HG03432 (cell line): ENCODE measurements around the gene ZNF318.
"Not testable (repeated sequence)": the region's sequence is repeated elsewhere in the genome, so short reads cannot be mapped to it uniquely, and the experiment has no call there.

Experiments used
- ATAC-seq: cut with Tn5 transposase; IDR thresholded peaks from one replicate; pipeline ENCODE4 v1.9.1; 2021; ENCODE audit warnings: mild to moderate bottlenecking, moderate library complexity; ENCODE audit not compliant: unreplicated experiment

Gene ZNF318, protein sequence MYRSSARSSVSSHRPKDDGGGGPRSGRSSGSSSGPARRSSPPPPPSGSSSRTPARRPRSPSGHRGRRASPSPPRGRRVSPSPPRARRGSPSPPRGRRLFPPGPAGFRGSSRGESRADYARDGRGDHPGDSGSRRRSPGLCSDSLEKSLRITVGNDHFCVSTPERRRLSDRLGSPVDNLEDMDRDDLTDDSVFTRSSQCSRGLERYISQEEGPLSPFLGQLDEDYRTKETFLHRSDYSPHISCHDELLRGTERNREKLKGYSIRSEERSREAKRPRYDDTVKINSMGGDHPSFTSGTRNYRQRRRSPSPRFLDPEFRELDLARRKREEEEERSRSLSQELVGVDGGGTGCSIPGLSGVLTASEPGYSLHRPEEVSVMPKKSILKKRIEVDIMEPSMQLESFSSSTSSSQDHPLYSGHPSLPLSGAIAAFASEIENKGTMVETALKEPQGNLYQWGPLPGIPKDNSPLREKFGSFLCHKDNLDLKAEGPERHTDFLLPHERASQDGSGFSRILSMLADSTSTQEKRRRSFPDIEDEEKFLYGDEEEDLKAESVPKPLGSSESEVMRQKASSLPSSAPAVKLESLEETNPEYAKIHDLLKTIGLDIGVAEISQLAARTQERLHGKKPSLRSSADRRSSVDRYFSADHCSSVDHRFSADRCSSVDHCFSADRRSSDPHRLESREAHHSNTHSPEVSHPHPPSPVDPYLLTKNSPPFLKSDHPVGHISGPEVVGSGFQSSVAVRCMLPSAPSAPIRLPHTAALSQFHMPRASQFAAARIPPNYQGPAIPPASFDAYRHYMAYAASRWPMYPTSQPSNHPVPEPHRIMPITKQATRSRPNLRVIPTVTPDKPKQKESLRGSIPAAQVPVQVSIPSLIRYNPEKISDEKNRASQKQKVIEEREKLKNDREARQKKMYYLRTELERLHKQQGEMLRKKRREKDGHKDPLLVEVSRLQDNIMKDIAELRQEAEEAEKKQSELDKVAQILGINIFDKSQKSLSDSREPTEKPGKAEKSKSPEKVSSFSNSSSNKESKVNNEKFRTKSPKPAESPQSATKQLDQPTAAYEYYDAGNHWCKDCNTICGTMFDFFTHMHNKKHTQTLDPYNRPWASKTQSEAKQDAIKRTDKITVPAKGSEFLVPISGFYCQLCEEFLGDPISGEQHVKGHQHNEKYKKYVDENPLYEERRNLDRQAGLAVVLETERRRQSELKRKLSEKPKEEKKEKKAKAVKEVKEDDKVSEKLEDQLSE (N-terminal part only)

DNA sequence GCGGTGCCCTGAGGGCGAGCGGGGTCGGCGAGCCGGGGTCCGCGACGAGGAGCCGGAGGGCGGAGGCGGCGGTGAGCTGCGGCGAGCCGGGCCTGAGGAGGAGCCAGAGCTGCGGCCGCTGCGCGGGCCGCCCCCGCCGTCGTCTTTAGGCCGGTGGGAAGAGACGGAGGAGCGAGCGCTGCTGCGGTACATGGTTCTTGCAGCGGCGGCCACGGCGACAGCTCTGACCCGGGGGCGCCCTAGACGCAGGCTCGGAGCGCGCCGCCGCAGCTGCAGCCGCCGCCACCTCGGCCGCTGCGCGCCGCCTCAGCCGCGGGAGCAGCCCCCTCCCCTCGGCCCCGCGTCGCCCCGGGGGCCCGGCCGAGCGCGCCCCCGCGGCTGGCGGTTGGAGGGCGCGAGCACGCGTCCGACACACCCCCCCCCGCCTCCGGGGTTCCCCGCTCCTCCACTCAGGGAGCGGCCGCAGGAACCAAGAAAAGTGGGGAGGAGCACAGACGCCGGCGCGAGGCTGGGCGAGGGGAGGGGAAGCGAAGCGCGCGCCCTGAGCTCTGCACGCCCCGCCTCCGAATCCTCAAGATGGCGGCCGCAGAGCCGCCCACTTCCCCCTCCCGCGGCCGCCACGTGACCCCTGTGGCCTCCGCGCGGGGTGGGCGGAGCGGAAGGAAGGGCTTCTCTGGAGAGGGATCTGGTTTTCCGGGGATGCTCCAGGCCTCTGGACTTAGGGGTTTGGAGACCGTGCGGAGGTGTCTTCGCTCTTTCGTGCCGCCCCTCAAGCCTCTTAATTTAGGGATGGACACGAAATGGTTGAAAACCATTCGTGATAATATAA, at the start of gene ZNF318:
Gene ZNF318, minus strand, starts transcription at position 474 of the 829 bp plus-strand sequence. Its CDS starts 282 bp downstream, at position 192.
- ATAC-seq: peak; percentile 90

DNA sequence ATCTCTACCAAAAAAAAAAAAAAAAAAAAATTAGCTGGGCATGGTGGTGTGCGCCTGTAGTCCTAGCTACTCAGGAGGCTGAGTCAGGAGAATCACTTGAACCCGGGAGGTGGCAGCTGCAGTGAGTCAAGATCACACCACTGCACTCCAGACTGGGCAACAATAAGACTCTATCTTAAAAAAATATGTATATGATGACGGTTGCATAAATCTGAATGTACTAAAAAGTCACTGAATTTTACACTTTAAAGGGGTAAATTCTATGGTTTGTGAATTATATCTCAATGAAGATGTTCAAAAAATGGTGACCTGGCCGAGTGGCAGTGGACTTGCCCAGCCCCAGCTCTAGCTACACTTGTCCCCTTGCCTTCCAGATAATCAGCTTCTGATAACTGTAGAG, 47.5 kb upstream of the ZNF318 start:
- ATAC-seq: no peak

DNA sequence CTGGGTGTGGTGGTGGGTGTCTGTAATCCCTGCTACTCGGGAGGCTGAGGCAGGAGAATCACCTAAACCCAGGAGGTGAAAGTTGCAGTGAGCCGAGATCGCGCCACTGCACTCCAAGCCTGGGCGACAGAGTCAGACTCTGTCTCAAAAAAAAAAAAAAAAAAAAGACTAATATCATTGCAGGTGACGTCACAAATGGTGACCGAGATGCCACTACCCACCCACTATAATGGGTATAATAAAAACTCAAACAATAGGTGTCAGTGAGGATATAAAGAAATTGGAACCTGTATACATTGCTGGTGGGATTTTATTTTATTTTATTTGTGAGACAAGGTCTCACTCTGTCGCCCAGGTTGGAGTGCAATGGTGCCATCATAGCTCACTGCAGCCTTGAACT, 45.8 kb upstream of the ZNF318 start:
- ATAC-seq: not testable (repeated sequence)

DNA sequence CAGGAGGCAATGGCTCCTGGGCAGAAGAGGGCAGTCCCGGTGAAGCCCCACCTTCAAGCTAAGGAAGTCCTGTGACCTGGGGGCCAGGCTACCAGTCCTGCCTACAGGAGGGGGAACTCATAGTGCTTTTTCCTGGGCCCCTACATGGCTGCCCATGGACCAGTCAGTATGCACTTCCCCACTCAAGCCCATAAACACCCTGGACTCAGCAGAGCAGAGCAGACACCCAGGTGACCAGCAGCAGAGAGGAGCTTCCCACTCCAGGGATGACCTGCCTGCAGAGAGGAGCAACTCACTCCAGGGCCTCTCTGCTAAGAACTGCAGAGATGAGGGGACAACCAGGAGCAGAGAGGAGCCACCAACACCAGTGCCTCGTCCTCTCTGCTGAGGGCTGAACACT, 43.6 kb upstream of the ZNF318 start:
- no peak for ATAC-seq

DNA sequence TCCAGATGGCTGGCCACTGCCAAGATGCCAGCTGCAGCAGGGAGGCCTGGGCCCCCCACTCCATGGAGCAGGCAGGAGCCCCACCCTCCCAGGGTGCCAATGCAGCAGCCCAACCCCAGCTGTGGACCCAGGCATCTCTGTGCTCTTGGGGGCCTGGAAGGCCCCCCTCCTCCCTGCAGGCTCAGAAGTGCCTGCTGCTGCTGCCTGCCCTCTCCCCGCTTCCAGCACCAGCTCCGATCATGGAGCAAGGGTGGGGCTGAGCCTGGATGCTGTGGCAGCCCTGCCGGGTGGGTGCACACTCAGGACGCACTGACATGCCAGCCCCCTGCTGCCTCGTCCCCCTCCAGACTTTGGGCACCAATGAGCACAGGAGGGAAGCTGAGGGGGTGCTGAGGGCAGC, 43.1 kb upstream of the ZNF318 start:
- no peak for ATAC-seq

DNA sequence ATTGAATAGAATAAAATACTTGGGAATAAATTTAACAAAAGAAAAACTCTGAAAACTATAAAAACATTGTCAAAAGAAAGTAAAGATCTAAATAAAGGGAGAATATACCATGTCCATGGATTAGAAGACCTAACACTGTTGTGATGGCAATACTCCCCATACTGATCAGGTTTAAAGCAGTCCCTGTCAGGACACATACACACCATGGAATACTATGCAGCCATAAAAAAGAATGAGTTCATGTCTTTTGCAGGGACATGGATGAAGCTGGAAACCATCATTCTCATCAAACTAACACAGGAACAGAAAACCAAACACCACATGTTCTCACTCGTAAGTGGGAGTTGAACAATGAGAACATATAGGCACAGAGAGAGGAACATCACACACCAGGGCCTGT, 41.3 kb upstream of the ZNF318 start:
- not testable (repeated sequence) for ATAC-seq

DNA sequence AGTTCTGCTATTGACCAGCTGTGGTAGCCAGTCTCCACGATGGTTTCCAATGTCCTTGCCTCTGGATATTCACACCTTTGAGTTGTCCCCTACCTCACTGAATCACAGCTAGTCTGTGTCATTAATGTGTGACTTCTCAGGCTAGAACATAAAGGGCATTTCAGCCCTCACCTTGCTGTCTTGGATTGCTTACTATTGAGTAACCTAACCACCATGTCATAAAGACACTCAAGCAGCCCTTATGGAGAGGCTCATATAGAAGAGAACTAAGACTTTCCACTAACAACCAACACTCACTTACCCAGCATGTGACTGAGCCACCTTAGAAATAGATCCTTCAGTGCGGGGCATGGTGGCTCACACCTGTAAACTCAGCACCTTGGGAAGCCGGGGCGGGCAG, 38.8 kb upstream of the ZNF318 start:
- no peak for ATAC-seq

DNA sequence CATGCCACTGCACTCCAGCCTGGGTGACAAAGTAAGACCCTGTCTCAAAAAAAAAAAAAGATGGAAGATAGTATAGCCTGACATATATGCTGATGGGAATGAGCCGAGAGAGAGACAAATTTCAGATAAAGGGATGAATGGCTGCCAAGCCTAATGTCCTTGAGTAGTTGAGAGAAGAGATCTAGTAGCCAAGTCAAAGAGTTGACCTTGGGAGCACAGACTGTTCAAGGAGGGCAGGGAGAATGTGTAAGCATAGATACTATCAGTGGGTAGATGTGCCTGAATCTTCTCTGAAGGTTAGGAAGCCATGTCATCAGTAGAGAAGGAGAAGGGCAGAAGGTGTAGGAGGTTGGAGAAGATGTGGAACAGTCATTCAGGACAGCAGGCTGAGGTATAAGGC, 37.8 kb upstream of the ZNF318 start:
- ATAC-seq: no peak

DNA sequence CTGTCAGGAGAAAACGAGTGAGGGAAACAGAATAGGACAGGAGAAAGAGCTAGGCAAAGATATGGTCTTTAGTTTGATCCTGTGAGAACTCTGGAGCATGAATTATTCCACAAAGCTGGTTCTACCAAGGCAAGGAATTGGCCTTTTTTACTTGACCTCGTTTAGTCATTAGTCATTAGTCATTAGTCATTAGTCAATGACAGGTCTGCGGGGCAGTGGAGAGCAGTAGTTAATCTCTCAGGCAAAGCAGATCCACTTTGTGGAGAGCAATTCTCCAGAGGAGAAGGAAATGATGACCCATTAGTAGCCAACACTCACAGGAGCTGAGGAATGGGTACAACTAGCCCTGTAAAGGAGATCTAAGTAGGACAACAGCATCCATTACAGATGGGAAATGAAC, 35.9 kb upstream of the ZNF318 start:
- no peak for ATAC-seq

DNA sequence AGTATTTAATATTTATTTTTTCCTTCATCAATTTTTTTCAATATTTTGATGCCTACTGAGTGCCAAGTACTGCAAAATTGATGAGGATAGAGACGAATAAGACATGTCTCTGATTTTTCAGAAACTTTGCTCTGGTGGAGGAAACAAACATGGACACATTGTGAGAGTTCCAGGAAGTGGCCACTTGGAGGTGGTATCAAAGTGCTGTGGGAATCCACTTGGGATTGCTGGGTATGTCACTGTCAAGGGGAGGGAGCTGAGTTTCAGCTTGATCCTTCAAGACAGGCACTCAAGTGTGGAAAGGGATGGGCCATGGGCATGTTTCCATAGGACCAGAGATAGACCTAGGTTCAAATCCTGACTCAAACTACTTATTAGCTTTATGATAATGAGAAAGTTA, 33.4 kb upstream of the ZNF318 start:
- ATAC-seq: no peak

DNA sequence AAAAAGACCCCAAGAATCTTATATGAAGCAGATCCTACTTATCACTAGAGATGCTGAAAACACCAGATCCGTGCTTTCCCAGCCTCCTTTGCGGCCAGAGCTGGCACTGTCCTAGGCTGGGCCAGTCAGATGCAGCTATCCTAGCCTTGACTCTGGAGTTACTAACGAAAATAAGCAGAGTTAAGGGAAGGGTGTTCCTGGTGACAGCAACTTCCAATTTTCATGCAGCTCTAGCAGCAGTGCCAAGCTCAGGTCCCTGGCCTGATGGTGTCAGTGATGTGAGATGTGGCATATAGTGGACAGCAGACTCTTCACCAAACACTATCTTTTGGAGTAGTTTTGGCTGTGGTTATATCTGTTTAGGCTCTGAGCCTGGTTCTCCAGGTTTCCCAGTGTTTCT, 32.3 kb upstream of the ZNF318 start:
- no peak for ATAC-seq

DNA sequence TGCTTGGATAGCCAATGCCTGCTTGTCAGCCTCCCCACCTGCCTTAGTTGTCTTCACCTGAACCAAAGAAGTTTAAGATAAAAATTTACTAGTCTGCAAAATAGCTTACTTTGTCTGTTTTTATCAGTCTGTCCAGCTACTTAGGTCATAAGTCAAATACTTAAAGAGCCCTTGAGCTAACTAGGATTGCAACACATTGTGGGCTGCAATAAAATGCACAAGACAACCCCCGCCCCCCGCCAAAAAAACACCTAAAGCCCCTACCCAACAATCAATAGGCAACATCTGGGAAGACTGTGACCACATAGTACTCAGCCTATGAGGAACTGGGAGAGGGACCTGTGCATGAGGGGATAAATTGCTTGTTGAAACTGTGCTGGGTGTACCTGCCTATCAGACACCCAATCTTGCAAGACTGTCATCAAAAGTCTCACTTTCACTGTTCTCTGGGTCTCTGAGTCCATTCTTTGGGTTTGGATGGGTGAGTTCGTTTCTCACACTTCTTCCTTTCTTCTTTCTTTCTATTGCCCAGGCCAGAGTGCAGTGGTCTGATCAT, 30.6 kb upstream of the ZNF318 start:
- ATAC-seq: no peak

DNA sequence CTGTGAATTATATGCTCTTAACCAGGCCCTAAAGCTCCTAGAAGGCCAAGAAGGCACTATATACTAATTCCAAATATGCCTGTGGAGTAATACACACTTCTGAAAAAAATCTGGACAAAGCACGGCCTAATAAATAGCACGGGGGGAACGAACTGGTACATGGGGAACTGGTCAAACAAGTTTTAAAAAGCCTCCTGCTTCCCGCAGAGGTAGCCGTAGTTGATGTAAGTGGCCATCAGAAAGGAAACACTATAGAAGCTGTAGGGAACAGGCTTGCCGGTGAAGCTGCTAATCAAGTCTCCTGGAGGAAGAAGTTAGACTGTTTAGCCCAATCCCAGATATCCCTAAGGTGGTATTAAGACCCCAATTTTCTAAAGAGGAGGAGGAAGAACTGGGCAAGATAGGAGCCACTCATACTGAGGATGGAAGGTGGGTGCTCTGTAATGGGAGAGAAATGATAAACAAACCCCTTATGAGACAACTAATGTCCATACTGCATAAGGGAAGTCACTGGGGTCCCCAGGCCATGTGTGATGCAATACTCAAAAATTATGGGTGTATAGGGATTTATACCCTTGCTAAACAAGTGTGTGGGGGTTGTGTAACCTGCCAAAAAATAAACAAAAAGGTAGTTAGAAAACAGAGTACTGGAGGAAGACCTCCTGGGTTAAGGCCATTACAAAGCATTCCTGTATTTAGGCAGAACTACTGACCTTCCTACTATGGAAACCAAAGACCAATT, 27.1 kb upstream of the ZNF318 start:
- no peak for ATAC-seq

DNA sequence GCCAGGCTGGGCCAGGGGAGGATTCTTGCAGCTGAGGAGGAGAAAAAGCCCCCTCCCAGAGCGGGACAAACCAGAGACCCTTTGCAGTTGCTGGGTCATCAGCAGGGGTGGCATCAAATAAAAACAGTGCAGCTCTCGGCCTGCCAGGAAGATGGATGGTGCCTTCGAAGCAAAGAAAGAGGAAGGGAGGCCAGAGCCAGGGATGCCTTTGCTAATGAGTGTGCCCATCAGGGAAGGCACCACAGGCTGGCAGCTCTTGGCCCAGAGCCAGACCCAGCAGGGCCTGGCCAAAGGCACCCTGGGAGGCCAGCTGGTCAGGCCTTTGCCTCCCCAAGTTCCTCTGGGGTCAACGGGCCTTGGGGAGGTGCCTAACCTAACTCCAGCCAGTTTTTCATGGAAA, 26.3 kb upstream of the ZNF318 start:
- ATAC-seq: no peak

DNA sequence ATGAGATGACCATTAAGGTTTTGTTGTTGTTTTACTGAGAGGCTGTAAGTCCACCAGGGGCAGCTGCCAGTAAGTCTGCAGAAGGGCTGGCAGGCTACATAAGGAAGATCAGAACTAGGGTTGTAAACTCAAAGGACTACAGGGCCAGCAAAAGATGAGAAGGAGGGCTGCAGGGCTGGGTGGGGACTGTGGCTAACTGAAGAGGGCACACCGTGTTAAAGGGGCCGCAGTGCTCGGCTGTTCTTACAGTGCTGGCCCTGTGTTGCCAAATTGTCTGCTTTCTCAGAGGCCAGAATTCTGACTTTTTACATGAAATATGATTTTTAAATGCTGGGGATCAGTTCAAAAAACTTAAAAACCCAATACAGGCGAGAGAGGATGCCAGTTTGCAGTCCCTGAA, 25.5 kb upstream of the ZNF318 start:
- no peak for ATAC-seq

DNA sequence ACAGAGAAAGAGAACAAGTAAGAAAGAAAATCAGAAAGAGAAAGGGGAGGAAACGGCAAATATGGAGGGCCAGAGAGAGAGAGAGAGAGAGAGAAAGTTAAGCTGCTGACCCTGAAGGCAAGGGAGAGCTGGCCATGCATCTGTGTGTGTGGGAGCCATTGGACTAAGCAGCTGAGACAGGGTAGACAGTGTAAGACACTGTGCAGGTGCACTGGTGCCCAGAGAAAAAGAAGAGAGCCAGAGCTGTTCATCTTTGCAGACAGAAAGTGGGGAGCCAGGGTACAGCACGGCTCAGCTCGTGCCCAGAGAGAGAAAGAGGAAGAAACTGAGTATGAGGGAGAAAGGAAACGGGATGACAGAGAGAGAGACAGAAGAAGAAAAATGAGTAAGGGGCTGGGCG, 24.2 kb upstream of the ZNF318 start:
- ATAC-seq: no peak

DNA sequence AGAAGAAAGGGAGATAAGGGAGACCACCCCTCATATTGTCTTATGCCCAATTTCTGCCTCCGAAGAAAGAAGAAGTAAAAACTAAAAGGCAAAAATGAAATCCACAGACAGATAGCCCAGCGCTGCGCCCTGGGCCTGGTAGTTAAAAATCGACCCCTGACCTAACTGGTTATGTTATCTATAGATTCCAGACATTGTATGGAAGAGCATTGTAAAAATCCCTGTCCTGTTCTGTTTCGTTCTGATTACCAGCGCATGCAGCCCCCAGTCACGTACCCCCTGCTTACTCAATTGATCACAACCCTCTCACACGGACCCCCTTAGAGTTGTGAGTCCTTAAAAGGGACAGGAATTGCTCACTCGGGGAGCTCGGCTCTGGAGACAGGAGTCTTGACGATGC, 23.7 kb upstream of the ZNF318 start:
- ATAC-seq: not testable (repeated sequence)

DNA sequence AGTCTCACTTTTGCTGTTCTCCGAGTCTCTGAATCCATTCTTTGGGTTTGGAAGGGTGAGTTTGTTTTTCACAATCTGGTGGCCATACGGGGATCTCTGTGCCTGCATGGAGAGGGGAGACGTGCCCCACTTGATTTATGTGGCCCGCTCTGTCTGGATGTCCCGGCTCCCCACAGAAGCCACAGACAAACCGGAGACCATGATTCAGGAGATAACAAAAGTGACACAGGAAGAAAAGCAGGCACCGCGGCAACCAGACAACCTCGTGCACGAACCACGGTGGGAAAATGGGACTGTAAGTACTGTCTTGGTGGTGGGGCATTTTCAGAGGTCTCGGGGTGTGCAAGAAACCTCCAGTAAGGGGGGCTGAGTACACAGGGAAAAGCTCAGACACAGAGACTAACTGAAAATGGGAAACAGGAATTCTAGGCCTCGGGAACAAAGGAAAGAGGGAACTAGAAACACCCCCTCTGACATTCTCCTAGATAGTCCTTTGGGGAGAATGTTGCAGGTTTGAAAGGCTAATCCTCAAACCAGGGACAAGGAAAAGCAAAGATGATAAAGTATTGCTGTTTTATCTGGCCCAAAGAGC, 22.1 kb upstream of the ZNF318 start:
- no peak for ATAC-seq
